DMS153 treated with DMSO at 0.1 percent for 48 hours (cell line): ENCODE measurements around the gene THPO.

Experiments used
- DNase-seq: peaks from one replicate; lab custom pipeline; 2025; ENCODE audit not compliant: unreplicated experiment; lab: John Stamatoyannopoulos, UW

THPO gene

DNA sequence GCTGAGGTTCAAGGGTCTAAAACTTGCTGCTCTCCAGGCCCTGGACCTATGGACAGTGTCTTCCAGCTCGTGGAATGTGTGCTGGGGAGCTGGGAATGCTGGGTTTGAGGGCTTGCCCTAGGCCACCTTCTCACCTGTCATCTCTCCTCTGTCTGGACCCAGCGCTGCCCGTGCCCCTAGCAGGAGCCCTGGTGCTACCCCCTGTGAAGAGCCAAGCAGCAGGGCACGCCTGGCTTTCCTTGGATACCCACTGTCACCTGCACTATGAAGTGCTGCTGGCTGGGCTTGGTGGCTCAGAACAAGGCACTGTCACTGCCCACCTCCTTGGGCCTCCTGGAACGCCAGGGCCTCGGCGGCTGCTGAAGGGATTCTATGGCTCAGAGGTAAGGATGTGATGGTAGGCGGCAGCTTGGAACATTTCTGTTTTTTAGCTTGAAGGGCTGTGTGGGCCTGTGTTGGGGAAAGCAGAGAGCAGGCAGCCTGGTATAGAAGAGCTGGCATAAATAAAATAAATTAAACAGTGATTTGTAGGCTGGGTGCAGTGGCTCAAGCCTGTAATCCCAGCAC, 6.9 kb upstream of the THPO start:
- DNase-seq, result no peak

DNA sequence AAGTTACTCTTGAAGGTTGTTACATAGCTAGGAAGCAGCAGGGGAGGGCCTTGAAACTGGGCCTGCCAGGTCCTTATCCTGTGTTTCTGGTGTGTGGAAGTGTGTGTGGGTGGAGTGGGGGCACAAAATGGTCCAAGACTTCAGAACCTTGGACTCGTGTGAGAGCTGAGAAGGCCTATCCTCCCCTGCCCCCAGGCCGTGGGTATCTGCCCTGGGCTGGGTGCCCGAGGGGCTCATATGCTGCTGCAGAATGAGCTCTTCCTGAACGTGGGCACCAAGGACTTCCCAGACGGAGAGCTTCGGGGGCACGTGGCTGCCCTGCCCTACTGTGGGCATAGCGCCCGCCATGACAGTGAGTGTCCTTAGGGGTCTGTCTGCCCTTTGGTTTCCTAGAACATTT, 6.3 kb upstream of the THPO start:
- no peak for DNase-seq

DNA sequence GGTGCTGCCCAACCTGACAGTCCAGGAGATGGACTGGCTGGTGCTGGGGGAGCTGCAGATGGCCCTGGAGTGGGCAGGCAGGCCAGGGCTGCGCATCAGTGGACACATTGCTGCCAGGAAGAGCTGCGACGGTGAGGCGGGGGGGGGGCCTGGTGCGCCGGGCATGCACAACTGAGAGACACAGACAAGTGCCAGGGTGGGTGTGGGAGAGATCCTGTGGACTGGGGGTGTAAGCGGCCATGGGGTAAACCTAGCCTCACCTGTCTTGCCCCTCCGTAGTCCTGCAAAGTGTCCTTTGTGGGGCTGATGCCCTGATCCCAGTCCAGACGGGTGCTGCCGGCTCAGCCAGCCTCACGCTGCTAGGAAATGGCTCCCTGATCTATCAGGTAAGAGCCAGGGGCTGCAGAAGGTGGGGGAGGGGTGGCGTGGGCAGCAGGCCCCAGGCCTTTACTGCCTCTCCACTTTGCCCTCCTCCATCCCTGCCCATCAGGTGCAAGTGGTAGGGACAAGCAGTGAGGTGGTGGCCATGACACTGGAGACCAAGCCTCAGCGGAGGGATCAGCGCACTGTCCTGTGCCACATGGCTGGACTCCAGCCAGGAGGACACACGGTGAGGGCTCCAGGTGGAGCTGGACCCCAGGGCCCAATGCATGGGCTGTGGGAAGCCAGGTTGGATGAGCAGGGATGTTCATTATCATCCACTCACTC, 5.2 kb upstream of the THPO start:
- no peak for DNase-seq

DNA sequence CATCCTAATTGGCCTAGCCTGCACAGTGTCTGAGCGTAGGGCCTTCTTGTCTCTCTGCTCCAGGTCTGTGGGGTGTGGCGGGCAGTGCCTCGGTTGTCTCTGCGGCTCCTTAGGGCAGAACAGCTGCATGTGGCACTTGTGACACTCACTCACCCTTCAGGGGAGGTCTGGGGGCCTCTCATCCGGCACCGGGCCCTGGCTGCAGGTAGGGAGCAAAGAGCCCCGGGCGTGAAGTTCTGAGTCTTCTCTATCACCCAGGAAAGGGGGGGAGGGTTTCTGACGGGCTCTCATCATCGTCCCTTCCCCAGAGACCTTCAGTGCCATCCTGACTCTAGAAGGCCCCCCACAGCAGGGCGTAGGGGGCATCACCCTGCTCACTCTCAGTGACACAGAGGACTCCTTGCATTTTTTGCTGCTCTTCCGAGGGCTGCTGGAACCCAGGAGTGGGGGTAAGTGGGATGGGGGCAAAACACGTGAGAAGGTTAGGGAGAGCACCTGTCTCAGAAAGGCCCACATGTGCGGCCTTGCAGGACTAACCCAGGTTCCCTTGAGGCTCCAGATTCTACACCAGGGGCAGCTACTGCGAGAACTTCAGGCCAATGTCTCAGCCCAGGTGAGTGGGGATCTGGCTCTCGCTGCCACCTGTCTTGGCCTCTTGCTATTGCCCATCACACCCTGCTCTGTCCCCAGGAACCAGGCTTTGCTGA, 4.5 kb upstream of the THPO start:
- DNase-seq, result no peak

DNA sequence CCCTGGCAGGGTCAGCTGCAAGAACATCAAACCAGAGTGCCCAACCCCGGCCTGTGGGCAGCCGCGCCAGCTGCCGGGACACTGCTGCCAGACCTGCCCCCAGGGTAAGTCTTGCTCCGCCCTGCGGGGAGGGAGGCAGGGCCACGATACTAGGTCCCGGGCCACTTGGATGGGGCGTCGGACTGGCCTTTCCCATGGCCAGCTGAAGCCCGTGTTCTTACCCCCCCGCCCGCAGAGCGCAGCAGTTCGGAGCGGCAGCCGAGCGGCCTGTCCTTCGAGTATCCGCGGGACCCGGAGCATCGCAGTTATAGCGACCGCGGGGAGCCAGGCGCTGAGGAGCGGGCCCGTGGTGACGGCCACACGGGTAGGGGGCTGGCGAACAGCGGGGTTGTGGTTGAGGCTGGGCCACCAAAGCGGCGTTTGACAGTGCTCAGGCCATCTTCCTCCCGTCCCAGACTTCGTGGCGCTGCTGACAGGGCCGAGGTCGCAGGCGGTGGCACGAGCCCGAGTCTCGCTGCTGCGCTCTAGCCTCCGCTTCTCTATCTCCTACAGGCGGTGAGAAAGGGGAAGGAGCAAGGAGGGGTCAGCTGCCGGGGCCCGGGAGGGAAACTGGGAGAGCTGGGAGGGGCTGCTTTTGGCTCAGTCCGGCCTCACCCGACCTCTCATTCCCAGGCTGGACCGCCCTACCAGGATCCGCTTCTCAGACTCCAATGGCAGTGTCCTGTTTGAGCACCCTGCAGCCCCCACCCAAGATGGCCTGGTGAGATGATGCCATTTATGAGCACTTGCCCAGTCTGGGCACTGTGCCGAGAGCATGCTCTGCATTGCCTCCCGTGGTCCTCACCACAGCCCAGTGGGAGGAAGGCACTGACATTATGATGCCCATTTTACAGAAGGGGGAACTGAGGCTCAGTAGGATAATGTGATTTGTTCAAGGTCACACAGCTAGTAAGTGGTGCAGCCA, 3.5 kb upstream of the THPO start:
- DNase-seq, result no peak

DNA sequence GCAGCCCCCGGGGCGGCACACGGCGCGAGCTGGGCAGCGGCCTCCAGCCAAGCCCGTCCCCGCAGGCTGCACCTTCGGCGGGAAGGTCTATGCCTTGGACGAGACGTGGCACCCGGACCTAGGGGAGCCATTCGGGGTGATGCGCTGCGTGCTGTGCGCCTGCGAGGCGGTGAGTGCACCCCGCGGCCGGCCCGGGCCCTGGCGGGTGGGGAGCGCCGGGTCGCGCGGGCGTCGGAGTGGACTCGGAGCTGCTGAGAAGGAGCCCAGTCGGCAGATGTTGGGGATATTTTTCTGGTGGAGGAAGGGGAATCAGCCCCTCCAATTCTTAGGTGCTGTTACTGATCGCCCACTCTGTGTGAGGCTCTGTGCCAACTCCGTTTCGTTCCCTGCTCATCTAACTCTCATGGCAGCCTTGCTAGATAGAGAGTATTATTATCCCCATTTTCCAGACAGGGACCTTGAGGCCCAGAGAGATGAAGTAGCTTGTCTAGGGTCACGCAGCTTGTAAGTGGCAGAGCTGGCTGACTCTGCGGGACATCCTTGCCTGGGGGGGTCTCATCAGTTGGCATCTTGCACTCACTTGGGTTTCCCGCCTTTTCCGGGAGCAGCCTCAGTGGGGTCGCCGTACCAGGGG, 2.7 kb upstream of the THPO start:
- no peak for DNase-seq

DNA sequence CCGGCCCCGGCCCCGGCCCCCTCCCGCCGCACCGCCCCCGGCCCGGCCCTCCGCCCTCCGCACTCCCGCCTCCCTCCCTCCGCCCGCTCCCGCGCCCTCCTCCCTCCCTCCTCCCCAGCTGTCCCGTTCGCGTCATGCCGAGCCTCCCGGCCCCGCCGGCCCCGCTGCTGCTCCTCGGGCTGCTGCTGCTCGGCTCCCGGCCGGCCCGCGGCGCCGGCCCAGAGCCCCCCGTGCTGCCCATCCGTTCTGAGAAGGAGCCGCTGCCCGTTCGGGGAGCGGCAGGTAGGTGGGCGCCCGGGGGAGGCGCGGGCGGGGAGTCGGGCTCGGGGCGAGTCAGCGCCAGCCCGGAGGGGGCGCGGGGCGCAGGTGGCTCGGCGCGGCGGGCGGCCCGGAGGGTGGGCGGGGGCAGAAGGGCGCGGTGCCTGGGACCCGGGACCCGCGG, 2.2 kb upstream of the THPO start:
- no peak for DNase-seq

DNA sequence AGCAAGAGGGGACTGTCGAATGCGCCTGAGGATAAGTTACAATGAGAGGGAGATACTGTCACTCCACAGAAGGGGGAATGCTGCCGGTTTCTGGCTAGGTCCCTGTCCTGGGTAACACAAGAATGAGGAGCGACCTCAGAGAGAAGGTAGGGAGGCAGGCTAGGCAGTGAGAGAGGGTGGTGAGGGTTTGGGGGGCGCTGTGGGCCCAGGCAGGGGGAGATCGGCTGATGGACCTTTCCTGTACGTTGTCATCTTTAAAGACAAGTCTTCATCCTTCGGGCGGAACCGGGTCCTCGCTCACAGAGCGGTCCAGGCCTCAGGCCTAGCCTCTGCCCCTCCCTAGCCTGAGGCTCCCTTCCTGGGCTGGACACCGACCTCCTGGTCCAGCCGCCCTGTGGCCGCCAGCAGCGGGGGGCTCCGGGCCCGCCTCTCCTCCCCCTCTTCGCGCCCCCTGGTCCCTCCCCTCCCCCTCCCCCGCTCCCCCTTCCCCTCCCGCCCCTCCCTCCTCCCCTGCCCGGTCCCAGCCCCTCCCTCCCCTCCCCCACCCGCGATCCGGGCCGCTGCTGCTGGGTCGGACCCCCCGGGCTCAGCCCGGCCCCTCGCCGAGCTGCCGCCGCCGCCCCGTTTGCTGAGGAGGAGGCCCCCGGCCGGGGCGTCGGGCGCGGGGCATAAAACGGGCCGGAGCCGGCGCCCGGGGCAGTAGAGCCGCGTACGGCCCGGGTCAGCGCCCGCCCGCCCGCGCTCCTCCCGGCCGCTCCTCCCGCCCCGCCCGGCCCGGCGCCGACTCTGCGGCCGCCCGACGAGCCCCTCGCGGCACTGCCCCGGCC, 1.6 kb upstream of the THPO start, which contains the start of gene CHRD:
TSS of gene CHRD (plus strand) at position 697 of the 827 bp plus-strand sequence. CDS start 265 bp downstream, outside the sequence.
- no peak for DNase-seq

DNA sequence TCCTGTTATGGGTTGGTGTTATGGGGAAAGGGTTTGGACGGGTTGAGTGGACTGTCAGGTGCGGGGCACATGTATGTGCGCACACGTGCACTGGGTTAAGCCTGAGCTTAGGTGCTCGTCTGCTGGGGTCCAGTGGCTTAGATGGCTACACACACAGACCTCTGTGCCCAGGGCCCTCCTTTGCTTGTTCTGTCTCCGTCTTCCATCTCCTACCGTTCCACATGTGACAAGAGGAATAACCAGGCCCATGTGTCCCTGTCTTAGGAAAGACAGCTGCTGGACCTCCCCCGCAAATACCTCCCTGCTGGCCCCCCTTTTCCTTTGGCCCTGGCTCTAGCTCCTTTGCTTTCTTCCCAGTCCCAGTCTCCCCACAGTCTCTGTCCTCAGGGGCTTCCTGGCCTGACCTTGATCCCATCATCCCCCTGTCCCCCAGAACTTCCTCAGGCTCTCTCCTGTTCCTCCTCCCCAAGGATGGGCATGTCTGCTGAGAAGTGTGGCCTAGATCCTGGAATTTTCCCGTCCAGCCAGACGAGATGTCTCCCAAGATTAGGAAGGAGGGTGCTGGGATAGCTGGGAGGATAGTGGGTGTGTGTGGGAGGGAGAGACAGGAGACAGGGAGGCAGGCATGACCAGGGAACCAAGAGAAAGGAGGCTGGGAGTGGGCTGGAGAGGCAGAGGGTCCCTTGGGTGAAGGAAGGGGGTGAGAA, 797 bp upstream of the THPO start:
- DNase-seq, result no peak

DNA sequence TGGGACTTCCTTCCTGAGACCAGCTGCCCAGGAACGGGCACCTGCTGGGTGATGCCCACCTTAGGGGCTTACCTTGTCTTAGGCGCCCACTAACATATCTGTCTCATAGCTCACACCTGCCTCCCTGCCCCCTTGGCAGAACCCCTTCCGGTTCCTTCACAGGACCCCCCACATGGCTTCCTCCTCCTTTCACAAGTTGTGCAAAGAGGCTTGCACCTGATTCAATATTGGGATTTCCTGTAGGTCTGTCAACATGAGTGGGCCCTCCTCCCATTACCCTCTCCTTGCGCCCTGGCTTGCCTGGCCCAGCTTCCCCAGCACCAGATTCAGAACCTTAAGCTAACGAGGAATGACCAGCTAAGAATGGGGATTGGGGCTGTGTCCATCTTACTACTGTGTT, 633 bp downstream of the THPO start:
- no peak for DNase-seq

DNA sequence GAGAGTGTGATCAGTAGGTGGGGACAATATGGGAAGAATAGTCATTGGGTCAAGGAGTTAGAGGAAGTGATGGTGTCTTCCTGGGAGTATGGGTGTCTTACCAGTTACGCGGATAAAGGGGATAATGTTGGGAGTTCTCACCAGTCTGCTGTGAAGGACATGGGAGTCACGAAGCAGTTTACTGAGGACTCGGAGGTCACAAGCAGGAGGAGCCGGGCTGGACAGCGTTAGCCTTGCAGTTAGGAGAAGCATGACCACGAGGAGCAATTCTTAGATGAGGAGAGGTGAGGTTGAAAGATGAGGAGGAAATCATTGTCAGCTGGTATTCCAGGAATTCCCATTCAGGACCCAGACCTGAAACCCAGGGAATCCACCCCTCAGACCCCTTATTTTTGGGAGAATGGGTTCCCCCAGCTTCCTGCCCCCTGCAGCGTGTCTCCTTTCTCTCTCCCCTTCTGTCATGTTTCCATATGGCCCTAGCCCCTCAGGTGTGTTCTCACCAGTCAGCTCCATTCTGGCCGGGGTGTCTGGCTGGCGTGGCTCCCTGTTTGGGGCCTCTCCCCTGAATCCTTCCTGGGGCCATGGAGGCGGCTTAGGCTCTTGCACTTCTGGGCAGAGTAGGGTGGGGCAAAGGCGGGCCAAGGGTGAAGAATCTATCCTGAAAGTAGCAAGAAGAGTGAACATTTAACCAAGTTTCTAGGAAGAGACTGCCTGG, 2.1 kb downstream of the THPO start:
- DNase-seq, result no peak

DNA sequence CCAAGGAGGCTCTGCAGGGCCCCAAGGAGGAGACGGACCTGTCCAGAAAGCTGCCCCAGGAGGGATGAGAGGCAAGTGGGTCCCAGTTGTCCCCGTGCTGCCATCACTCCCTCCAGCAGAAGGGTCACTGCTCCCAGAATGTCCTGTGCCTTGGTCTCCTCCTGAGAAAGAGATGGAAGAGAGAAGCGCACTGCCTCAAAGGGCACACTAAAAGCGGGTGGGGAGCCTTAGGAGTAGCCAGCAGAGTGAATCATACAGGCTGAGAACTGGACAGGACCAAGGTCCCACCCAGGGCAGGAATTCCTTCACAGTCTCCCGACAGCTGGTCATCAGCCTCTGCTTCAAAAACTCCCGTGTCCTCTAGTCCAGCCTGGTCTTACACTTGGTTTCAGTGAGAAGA, 4.6 kb downstream of the THPO start:
- DNase-seq, result no peak

DNA sequence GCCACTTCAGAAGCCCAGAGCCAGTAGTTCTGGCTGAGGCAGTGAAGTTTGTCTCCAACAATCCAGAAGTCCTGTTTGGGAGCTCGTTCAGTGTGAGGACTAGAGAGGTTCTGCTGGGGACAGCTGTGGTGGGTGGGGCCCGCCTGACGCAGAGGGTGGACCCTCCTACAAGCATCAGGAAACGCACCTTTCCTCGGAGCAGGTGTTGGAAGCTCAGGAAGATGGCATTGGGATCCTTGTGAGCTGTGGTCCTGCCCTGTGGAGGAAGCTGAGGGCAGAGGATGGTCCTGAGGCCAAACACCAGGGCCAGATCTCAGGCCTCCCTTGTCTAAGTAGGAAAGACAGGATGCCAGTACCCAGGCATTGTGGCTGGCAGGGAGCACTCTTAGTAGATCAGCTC, 5.1 kb downstream of the THPO start:
- no peak for DNase-seq

DNA sequence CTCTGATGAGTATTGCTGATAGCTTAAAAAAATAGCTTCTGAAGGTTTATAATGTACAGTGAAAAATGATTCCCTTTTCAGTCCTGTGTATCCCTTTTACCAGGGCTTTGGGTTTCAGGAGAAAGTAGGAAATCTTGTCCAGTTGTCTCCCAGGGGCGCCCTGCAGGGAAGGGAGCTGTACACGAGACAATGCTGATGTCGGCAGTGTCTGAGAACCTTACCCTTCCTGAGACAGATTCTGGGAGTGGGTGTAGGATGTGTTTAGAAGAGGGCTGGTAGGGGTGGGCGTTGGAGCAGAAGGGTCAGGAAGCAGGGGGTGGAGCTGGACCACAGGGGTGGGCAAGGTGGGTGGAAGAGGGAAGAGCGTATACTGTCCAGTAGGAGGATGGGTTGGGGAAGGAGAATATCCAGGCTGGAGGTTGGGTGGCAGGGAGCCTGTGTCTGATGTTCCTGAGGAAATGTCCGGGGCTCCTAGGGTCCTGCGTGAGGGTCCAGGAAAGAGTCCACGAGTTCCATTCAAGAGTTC, 5.6 kb downstream of the THPO start:
- no peak for DNase-seq

DNA sequence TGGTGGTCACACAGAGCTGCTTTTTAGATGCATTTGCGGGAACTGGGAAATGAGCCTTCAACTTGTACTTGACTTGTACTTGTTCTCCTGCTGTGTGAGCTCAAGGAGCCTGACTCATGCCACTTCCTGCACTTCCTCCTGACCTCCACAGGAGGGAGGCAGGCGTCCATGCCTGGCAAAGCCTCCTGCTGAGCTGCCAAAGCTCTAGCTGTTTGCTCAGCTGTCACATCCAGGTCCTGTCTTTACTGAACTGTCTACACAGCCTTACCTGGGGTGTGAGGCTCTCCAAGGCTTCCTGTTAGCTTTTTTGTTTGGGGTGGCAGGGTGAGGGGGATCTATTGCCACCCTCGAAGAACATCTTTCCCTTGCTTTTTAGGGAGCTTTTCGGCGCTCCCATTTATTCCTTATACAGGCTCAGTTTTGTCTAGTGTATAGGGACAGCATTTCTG, 6.4 kb downstream of the THPO start:
- DNase-seq, result peak; percentile 82

DNA sequence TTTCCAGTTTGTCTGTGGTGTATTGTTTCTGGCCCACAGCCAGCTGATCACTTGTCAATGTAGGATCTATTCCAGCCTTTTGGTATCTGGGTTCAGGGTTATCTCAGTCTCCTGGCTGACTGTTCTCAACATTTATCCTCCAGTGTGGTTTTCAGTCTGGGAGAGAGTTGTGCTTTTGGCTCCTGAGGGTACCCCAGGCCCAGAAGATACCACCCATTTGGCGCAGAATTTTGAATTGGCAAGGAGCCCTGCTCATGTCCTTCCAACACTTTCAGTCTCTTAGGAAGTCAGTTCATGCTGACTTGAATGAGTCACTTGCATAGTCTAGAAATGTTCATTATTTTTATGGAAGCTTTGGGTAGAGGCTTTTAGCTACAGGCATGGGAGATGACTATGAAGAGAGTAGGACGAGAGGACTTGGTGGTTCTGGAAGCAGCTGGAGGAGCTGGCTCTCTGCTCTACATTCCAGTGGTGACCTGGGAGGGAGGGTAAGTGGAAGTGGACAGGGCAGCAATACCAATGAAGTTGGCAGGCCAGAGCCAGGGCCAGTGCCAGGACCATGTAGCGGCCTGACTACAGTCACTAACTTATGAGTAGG, 9.3 kb downstream of the THPO start:
- DNase-seq, result no peak

DNA sequence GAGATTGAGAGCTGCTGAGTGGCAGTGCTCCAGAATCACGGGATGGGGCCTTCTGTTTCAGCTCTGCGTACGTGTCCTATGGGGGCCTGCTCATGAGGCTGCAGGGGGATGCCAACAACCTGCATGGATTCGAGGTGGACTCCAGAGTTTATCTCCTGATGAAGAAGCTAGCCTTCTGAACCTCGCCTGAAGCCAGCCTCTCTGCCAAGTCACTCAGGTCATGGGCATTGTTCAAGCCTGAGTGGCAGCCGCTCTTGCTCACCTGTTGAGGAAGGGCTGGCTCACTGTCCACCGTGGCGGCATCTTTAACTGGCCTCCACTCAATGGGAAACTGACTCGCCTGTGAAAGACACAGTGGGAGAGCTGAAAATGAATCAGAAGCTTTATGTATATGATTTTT, 9.9 kb downstream of the THPO start:
- no peak for DNase-seq
